Measurements from ENCODE around the gene WNK4.

The WNK4 gene

GRCh38 chr17:42783062-42783790 lies 2.8 kb downstream of the WNK4 start:
- TF ChIP-seq CTCF (IDR thresholded peaks at IDR 0.05; ENCODE audit: poor library complexity, severe bottlenecking), result no peak
- Histone ChIP-seq H3K27me3 (ENCODE audit: insufficient read depth, poor library complexity, severe bottlenecking) (no peaks in the 10 kb centered on the region), H3K9me3 (ENCODE audit: severe bottlenecking) (no peaks in the 10 kb centered on the region), H3K36me3 (ENCODE audit: low read depth) (peaks cover 11% of the 10 kb centered on the region), H3K4me1 (ENCODE audit: insufficient read depth, poor library complexity, severe bottlenecking) (peaks cover 14% of the 10 kb centered on the region), H3K4me3 (ENCODE audit: severe bottlenecking) (no peak overlapping the region), H3K27ac (ENCODE audit: poor library complexity, severe bottlenecking) (peak overlapping the region; percentile 84)
- ATAC-seq (ENCODE audit: low read depth) (peak; percentile 91), DNase-seq (ENCODE audit: low spot score) (no peak)

GRCh38 chr17:42783791-42784138 lies 3.4 kb downstream of the WNK4 start:
- no peak overlapping the region for H3K4me3 ChIP-seq (ENCODE audit: severe bottlenecking)
- TF ChIP-seq CTCF (IDR thresholded peaks at IDR 0.05; ENCODE audit: poor library complexity, severe bottlenecking), result no peak
- no peaks in the 10 kb centered on the region for H3K27me3 ChIP-seq (ENCODE audit: insufficient read depth, poor library complexity, severe bottlenecking)
- peak overlapping the region; percentile 84 for H3K27ac ChIP-seq (ENCODE audit: poor library complexity, severe bottlenecking)
- ATAC-seq (ENCODE audit: low read depth) (no peak), DNase-seq (ENCODE audit: low spot score) (no peak)
- H3K4me1 ChIP-seq (ENCODE audit: insufficient read depth, poor library complexity, severe bottlenecking), result peaks cover 14% of the 10 kb centered on the region
- H3K36me3 ChIP-seq (ENCODE audit: low read depth), result peaks cover 10% of the 10 kb centered on the region
- no peaks in the 10 kb centered on the region for H3K9me3 ChIP-seq (ENCODE audit: severe bottlenecking)

DNA sequence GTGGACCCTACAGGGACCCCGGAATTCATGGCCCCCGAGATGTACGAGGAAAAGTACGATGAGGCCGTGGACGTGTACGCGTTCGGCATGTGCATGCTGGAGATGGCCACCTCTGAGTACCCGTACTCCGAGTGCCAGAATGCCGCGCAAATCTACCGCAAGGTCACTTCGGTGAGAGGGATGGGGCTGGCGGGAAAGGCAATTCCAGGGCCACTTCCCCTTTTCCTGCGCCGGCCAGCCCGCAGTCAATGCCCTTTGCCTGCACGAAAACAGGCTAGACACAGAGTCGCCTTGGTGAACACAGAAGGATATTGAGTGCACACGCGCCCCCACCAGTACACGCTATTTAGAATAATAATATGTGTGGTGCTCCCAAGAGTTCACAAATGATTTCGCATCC lies 4.0 kb downstream of the WNK4 start:
- H3K27me3 ChIP-seq (ENCODE audit: insufficient read depth, poor library complexity, severe bottlenecking), result no peaks in the 10 kb centered on the region
- ATAC-seq (ENCODE audit: low read depth) (no peak), DNase-seq (ENCODE audit: low spot score) (no peak)
- no peaks in the 10 kb centered on the region for H3K9me3 ChIP-seq (ENCODE audit: severe bottlenecking)
- no peak overlapping the region for H3K4me3 ChIP-seq (ENCODE audit: severe bottlenecking)
- peaks cover 3% of the 10 kb centered on the region for H3K36me3 ChIP-seq (ENCODE audit: low read depth)
- H3K4me1 ChIP-seq (ENCODE audit: insufficient read depth, poor library complexity, severe bottlenecking), result peaks cover 14% of the 10 kb centered on the region
- no peak for TF ChIP-seq CTCF (IDR thresholded peaks at IDR 0.05; ENCODE audit: poor library complexity, severe bottlenecking)
- H3K27ac ChIP-seq (ENCODE audit: poor library complexity, severe bottlenecking), result peak overlapping the region; percentile 84

DNA sequence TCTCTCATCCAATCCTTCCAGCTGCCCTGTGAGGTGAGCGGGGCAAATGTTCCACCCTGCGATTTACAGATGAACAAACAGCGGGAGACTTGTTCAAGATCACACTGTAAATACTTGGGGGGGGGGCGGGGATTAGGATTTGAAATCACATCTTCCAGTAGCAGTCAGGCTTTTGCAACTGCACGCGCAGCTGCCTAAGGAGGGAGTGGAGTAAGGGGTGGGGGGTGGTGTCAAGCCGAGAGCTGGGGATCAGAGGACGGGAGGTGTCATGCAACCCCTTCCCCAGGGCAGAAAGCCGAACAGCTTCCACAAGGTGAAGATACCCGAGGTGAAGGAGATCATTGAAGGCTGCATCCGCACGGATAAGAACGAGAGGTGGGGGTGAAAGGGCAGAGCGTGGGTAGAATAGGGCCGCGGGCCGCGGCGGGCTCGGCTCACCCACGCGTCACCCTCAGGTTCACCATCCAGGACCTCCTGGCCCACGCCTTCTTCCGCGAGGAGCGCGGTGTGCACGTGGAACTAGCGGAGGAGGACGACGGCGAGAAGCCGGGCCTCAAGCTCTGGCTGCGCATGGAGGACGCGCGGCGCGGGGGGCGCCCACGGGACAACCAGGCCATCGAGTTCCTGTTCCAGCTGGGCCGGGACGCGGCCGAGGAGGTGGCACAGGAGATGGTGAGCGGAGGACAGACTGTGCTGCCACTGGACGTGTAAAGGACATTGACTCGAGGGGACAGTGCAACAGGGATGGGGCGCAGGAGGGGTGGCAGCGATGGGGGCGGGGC lies 4.6 kb downstream of the WNK4 start:
- DNase-seq (ENCODE audit: low spot score), result no peak
- Histone ChIP-seq H3K4me3 (ENCODE audit: severe bottlenecking) (no peak overlapping the region), H3K9me3 (ENCODE audit: severe bottlenecking) (no peaks in the 10 kb centered on the region), H3K4me1 (ENCODE audit: insufficient read depth, poor library complexity, severe bottlenecking) (peaks cover 14% of the 10 kb centered on the region), H3K36me3 (ENCODE audit: low read depth) (no peaks in the 10 kb centered on the region), H3K27me3 (ENCODE audit: insufficient read depth, poor library complexity, severe bottlenecking) (no peaks in the 10 kb centered on the region), H3K27ac (ENCODE audit: poor library complexity, severe bottlenecking) (no peak overlapping the region)
- ATAC-seq (ENCODE audit: low read depth), result no peak
- TF ChIP-seq CTCF (IDR thresholded peaks at IDR 0.05; ENCODE audit: poor library complexity, severe bottlenecking), result no peak

DNA sequence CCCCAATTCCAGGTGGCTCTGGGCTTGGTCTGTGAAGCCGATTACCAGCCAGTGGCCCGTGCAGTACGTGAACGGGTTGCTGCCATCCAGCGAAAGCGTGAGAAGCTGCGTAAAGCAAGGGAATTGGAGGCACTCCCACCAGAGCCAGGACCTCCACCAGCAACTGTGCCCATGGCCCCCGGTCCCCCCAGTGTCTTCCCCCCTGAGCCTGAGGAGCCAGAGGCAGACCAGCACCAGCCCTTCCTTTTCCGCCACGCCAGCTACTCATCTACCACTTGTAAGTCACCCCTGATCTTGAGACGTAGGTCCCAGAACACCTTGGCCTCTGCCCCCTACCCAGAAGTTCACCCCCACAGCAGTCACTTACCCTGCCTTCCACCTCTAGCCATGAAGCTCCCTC lies 6.9 kb downstream of the WNK4 start:
- Histone ChIP-seq H3K9me3 (ENCODE audit: severe bottlenecking) (no peaks in the 10 kb centered on the region), H3K27me3 (ENCODE audit: insufficient read depth, poor library complexity, severe bottlenecking) (no peaks in the 10 kb centered on the region), H3K36me3 (ENCODE audit: low read depth) (no peaks in the 10 kb centered on the region), H3K4me1 (ENCODE audit: insufficient read depth, poor library complexity, severe bottlenecking) (peaks cover 14% of the 10 kb centered on the region), H3K27ac (ENCODE audit: poor library complexity, severe bottlenecking) (no peak overlapping the region), H3K4me3 (ENCODE audit: severe bottlenecking) (no peak overlapping the region)
- ATAC-seq (ENCODE audit: low read depth) (no peak), DNase-seq (ENCODE audit: low spot score) (no peak)
- no peak for TF ChIP-seq CTCF (IDR thresholded peaks at IDR 0.05; ENCODE audit: poor library complexity, severe bottlenecking)

Data from RWPE2 (cell line).